HG02970 (cell line): ENCODE results near the gene TIPIN.
"Not testable (repeated sequence)": the region's sequence is repeated elsewhere in the genome, so short reads cannot be mapped to it uniquely, and the experiment has no call there.

Source experiments
- ATAC-seq: cut with Tn5 transposase; IDR thresholded peaks from one replicate; pipeline ENCODE4 v1.9.1; 2021; ENCODE audit warnings: mild to moderate bottlenecking, moderate library complexity, moderate number of reproducible peaks; ENCODE audit not compliant: unreplicated experiment, low FRiP score

TIPIN gene

GRCh38 chr15:66304425-66304824 is 52.1 kb downstream of the TIPIN start:
- ATAC-seq = not testable (repeated sequence)

- no peak for ATAC-seq
Observed at GRCh38 chr15:66302489-66303278, 53.8 kb downstream of the TIPIN start.

- ATAC-seq = no peak
Observed at GRCh38 chr15:66298803-66299251, 57.7 kb downstream of the TIPIN start.

- no peak for ATAC-seq
Observed at GRCh38 chr15:66296186-66296585, 60.3 kb downstream of the TIPIN start.

GRCh38 chr15:66294932-66295235 is 61.6 kb downstream of the TIPIN start:
- ATAC-seq = no peak

- ATAC-seq = peak; percentile 31
Observed at GRCh38 chr15:66294157-66294931, 62.1 kb downstream of the TIPIN start.

- peak; percentile 61 for ATAC-seq
Observed at GRCh38 chr15:66293419-66294156, 62.9 kb downstream of the TIPIN start, which contains the start of gene DIS3L. Gene DIS3L, plus strand, starts transcription at chr15:66293568. Its CDS starts 29 bp downstream, at chr15:66293597.

- no peak for ATAC-seq
Observed at GRCh38 chr15:66292571-66293418, 63.7 kb downstream of the TIPIN start.

GRCh38 chr15:66291816-66292570 is 64.5 kb downstream of the TIPIN start:
- ATAC-seq = no peak

GRCh38 chr15:66290518-66290917 is 66.0 kb downstream of the TIPIN start:
- no peak for ATAC-seq

GRCh38 chr15:66290007-66290406 is 66.5 kb downstream of the TIPIN start:
- no peak for ATAC-seq

- no peak for ATAC-seq
Observed at GRCh38 chr15:66288551-66289185, 67.8 kb downstream of the TIPIN start.

GRCh38 chr15:66288093-66288492 is 68.4 kb downstream of the TIPIN start:
- no peak for ATAC-seq

- ATAC-seq = no peak
Observed at GRCh38 chr15:66287461-66288057, 68.9 kb downstream of the TIPIN start.
